ENCODE data around the gene CRYL1.

CRYL1 gene

GRCh38 chr13:20428666-20429644, 96.7 kb downstream of the CRYL1 start:
- TF ChIP-seq POLR2AphosphoS5 (IDR thresholded peaks at IDR 0.05; ENCODE audit: low read depth, low read length) (no peak), REST (IDR thresholded peaks at IDR 0.05; ENCODE audit: insufficient read depth in 1 of 2, low read depth in 2 of 2, low read length in 2 of 2) (no peak), TAF1 (IDR thresholded peaks at IDR 0.05; ENCODE audit: borderline replicate concordance, insufficient read depth, low read length) (no peak), SIN3A (IDR thresholded peaks at IDR 0.05; ENCODE audit: borderline replicate concordance, insufficient read depth, low read length) (no peak), FOXP2 (optimal IDR thresholded peaks at IDR 0.05; ENCODE audit: borderline replicate concordance, extremely low read depth, extremely low read length, insufficient read depth) (no peak)

- TF ChIP-seq REST (IDR thresholded peaks at IDR 0.05; ENCODE audit: insufficient read depth in 1 of 2, low read depth in 2 of 2, low read length in 2 of 2), result no peak
- no peak for TF ChIP-seq TAF1 (IDR thresholded peaks at IDR 0.05; ENCODE audit: borderline replicate concordance, insufficient read depth, low read length)
- TF ChIP-seq POLR2AphosphoS5 (IDR thresholded peaks at IDR 0.05; ENCODE audit: low read depth, low read length), result no peak
- no peak for TF ChIP-seq SIN3A (IDR thresholded peaks at IDR 0.05; ENCODE audit: borderline replicate concordance, insufficient read depth, low read length)
- no peak for TF ChIP-seq FOXP2 (optimal IDR thresholded peaks at IDR 0.05; ENCODE audit: borderline replicate concordance, extremely low read depth, extremely low read length, insufficient read depth)
Observed at GRCh38 chr13:20426766-20427448, 98.8 kb downstream of the CRYL1 start.

- TF ChIP-seq SIN3A (IDR thresholded peaks at IDR 0.05; ENCODE audit: borderline replicate concordance, insufficient read depth, low read length), result no peak
- TF ChIP-seq REST (IDR thresholded peaks at IDR 0.05; ENCODE audit: insufficient read depth in 1 of 2, low read depth in 2 of 2, low read length in 2 of 2), result no peak
- no peak for TF ChIP-seq TAF1 (IDR thresholded peaks at IDR 0.05; ENCODE audit: borderline replicate concordance, insufficient read depth, low read length)
- TF ChIP-seq POLR2AphosphoS5 (IDR thresholded peaks at IDR 0.05; ENCODE audit: low read depth, low read length), result no peak
- TF ChIP-seq FOXP2 (optimal IDR thresholded peaks at IDR 0.05; ENCODE audit: borderline replicate concordance, extremely low read depth, extremely low read length, insufficient read depth), result no peak
Observed at GRCh38 chr13:20425819-20426219, 99.8 kb downstream of the CRYL1 start.

- no peak for TF ChIP-seq FOXP2 (optimal IDR thresholded peaks at IDR 0.05; ENCODE audit: borderline replicate concordance, extremely low read depth, extremely low read length, insufficient read depth)
- no peak for TF ChIP-seq POLR2AphosphoS5 (IDR thresholded peaks at IDR 0.05; ENCODE audit: low read depth, low read length)
- TF ChIP-seq SIN3A (IDR thresholded peaks at IDR 0.05; ENCODE audit: borderline replicate concordance, insufficient read depth, low read length), result no peak
- no peak for TF ChIP-seq TAF1 (IDR thresholded peaks at IDR 0.05; ENCODE audit: borderline replicate concordance, insufficient read depth, low read length)
- TF ChIP-seq REST (IDR thresholded peaks at IDR 0.05; ENCODE audit: insufficient read depth in 1 of 2, low read depth in 2 of 2, low read length in 2 of 2), result no peak
Observed at GRCh38 chr13:20424949-20425348, 100.7 kb downstream of the CRYL1 start.
